GM12872 (cell line): ENCODE measurements around the gene CDX1.

Source experiments
- TF ChIP-seq, protein P1 (sequence below): IDR thresholded peaks from 3 replicates; pipeline ENCODE4 v1.5.1; 2011; ENCODE audit warnings: low read depth, mild to moderate bottlenecking, low read length, moderate library complexity; ENCODE audit not compliant: insufficient read depth

Gene CDX1

DNA sequence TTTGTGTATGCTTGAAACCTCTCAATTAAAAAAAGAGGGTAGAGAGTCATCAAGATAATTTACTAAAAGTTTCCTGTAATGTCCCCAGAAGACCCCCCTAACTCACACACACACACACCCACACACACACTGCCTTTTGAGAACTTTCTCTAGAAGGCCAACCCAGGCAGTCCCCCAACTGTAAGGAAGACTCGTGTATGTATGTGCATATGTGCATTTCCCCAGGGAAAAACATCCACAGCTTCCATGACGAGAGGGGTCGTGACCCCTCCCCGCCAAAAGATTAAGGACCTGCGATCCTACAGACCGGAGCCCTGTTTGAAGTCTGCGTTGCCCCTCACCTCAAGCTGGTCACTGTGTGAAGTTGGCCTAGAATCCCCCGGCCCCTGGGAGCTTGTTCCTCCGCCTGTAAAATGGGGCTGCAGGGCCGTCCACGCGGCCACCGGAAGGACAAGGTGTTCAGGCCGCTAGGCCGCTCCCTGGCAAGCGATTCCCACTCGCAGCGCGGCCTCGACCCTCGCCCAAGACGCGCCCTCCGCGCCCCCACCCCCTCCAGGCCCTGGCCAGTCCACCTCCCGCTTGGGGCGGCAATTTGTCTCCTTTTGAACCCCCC is 435 bp upstream of the CDX1 start:
- TF ChIP-seq, protein P1, sequence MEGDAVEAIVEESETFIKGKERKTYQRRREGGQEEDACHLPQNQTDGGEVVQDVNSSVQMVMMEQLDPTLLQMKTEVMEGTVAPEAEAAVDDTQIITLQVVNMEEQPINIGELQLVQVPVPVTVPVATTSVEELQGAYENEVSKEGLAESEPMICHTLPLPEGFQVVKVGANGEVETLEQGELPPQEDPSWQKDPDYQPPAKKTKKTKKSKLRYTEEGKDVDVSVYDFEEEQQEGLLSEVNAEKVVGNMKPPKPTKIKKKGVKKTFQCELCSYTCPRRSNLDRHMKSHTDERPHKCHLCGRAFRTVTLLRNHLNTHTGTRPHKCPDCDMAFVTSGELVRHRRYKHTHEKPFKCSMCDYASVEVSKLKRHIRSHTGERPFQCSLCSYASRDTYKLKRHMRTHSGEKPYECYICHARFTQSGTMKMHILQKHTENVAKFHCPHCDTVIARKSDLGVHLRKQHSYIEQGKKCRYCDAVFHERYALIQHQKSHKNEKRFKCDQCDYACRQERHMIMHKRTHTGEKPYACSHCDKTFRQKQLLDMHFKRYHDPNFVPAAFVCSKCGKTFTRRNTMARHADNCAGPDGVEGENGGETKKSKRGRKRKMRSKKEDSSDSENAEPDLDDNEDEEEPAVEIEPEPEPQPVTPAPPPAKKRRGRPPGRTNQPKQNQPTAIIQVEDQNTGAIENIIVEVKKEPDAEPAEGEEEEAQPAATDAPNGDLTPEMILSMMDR: no peak

DNA sequence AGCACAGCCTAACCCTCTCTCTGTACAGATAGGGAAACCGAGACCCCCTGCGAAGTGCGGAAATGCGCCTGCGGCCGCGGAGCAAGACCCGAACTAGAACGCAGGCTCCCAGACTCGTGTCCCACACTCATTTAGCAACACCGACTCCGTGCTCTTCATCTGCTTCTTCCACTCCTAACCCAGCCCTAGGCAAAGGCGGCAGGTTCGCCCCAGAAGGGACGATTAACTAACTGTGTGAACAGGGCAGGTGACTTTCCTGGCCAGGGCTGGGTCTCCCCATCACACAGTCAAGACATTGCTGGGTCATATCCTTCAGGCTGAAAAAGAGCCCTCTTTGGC is 903 bp downstream of the CDX1 start:
- TF ChIP-seq, protein P1: no peak

DNA sequence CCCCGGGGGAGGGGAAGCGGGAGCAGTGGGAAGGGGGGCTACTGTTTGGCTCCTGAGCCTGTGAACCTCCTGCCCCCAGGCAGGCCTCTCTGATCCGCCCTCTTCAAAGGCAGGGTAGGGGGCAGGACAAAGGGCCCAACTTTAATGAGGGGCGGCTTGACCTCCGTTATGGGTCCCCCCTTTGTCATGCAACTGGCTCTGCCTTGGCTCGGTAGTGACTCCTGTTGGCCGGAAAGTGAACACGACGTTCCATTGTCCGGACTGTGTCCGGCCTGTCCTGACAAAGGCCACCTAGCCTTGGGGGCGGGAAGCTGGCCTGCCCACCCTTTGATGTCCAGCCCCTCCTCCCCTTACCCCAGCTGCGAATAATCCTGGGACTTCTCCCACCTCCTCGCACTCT is 1.3 kb downstream of the CDX1 start:
- TF ChIP-seq, protein P1: no peak

DNA sequence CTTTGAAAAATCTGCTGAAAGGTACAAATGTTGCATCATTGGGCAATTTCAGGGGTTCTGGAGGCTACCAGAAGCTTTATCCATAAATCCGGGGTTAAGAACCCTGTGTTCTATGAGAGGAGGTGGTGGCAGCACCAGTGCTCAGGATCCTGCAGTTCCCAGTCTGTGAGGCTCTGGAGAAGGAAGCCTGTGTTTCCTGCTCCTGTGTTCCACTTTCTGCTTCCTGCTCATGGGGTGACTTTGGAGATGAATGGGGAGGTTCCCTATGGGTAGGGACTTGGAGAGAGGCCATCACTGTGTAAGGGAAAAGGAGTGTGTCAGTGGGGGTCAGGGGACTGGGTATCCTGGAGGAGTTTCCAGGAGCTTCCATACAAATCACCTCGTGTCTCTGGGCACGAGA is 2.3 kb downstream of the CDX1 start:
- TF ChIP-seq, protein P1: no peak

DNA sequence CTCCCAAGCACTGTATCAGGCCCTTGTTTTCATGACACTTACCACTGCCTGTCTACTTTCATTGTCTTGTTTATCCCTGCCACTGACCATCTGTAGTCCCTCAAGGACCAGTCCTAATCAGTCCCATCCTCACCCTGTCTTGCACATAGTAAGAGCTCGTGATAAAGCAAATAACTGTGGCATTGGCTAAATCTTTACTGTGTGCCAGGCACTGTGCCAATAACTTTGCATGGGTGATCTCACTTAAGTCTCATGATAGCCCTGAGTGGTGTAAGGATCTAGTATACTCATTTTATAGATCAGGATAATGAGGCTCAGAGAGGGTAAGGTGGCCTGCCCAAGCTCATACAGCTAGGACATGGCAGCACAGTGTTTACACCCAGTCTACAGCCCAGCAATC is 5.6 kb downstream of the CDX1 start:
- TF ChIP-seq, protein P1: no peak

DNA sequence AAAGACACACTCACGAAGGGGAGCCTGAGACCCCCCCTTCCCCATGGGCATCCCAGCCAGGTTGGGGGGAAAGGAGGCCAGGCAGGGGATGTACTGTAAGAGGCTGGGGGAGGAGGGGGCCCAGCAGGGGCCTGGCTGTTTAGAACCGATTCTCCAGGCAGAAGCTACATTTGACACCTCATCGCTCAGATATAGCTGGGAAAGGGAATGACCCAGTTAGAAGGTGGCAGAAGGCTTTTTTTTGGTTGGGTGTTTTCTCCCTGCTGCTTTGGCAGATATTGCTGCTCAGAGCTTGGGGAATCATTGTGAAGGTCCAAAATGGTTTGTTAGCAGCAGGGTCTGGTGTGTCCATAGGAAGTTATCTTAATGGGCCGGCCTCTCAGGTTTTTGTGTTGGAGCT is 6.0 kb downstream of the CDX1 start:
- TF ChIP-seq, protein P1: no peak

DNA sequence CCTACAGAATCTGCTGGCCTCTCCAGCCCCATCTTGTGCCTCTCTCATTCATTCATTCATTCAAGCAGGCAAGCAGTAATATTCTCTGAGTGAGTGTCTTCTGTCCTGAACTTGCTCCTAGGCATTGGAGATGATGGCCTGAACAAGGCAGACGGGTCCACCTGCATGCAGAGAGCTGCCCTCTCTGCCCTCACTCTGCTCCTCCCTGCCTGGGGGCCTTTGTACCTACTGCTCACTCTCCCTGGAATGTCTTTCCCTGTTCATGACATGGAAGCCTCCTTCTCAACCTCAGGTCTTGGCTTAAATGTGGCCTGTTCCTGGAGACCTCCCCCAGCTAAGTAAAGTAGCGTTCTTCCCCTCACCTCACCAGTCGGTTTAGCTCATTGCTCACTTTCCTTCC is 6.6 kb downstream of the CDX1 start:
- TF ChIP-seq, protein P1: no peak
